A204.1 (cell line): ENCODE results near the gene TPD52L2.
"Not testable (repeated sequence)": the region's sequence is repeated elsewhere in the genome, so short reads cannot be mapped to it uniquely, and the experiment has no call there.

Source experiments
- FAIRE-seq: peaks from 2 replicates; lab custom pipeline; 2012; peaks lifted over from hg19 to GRCh38; lab: Jason Lieb, UNC

TPD52L2 gene

GRCh38 chr20:63835021-63835858, 29.8 kb upstream of the TPD52L2 start:
- FAIRE-seq = no peak

- FAIRE-seq = no peak
Measured at GRCh38 chr20:63836458-63837344, 28.4 kb upstream of the TPD52L2 start.

- no peak for FAIRE-seq
Measured at GRCh38 chr20:63837479-63837878, 27.6 kb upstream of the TPD52L2 start.

DNA sequence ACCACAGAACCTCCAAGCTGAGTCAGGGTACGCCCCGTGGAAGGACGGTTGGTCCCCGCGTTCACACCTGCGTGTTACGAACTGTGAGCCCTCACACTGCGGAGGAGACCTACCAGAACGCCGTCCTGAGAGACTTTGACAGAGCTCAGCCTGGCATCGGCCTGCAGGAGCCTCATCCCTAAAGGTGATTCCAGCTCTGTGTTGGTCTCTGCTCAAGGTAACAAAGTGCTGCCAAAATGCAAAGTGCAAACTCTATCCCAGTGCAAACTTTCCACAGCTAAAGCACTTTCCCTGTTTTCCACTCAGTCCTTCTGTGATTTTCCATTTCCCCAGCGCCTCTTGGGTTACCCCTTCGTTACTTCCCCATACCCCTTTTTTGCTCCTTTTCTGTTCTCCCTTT, 25.4 kb upstream of the TPD52L2 start:
- no peak for FAIRE-seq

GRCh38 chr20:63840405-63840828, 24.7 kb upstream of the TPD52L2 start:
- no peak for FAIRE-seq

GRCh38 chr20:63842258-63842657, 22.8 kb upstream of the TPD52L2 start:
- no peak for FAIRE-seq

DNA sequence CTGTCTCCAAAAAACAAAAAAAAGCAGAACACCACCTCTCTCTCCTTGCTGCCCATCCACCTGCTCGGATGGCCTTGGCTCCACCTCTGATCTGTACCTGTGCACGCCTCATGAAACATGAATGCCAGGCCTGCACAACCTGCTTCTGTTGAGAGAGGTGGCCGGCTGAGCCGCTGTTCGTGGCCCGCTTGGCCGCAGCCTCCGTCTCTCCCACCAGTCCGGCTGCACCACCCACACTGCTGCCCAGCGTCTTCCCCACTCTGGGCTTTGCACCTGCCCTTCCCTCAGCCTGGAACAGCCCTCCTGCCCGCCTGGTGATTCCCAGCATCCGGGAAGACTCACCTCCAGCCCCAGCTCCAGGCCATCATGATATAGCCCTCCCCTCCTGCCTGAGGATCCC, 21.8 kb upstream of the TPD52L2 start:
- FAIRE-seq = no peak

DNA sequence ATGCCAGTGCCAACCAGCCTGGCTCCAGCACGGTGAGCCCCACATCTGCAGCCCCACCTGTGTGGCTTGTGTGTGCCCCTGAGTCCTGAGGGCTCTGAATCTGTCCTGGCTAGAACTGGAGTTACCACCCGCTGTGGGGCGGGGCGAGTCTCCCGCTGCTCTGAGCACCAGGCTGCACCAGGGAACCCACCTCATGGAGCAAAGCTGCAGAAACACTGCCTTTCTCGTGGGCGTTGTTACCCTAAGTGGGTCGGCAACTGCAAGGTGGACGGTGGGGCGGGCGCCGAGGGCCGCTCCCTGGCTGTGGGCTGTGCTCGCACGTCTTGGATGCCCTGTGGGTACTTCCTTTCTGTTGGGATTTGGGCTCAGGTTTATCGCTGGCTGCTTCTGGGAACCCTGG, 21.3 kb upstream of the TPD52L2 start:
- no peak for FAIRE-seq

GRCh38 chr20:63844511-63844991, 20.5 kb upstream of the TPD52L2 start:
- no peak for FAIRE-seq

- no peak for FAIRE-seq
Measured at GRCh38 chr20:63846128-63846771, 18.8 kb upstream of the TPD52L2 start.

- FAIRE-seq = no peak
Measured at GRCh38 chr20:63846888-63847236, 18.2 kb upstream of the TPD52L2 start.

- no peak for FAIRE-seq
Measured at GRCh38 chr20:63847237-63848002, 17.6 kb upstream of the TPD52L2 start.

DNA sequence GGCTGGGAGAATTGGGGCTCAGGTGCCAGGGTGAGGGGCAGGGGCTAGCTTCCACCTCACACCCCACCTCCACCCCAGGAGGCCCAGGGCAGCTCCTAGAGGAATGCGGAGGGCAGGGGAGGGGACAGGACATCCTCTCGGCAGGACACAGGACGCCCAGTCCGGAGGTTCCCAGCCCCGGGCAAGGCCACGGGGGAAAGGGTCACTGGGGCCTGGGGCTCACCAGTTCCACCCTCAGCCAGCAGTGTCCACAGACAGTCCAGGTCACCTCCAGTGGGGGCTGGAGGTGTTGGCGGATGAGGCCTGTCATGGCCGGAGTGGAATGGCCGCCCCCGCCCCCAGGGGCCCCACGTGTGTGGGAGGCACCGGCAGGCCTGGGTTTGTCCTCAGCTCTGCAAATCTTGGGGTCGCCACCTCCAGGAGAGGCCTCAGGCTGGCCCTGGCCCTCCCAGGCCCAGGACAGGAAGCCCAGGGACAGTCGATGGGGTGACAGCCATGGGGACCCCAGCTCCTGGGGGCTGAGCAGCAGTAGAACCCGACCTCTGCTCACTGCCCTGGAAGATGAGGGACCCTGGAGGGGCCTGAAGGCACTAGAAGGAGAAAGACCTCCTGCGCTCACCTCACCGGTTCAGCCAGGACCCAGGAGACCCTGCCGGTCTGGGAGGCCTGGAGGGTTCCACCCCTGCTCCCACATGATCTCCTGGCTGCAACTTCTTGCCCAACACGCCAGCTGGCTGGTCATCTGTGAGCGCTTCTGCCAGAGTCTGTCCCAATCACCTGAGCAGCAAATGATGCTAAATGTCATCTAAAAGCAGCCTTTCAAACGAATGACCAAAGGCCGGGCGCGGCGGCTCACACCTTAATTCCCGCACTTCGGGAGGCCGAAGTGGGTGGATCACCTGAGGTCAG, 16.8 kb upstream of the TPD52L2 start:
- no peak for FAIRE-seq

GRCh38 chr20:63850689-63851547, 14.2 kb upstream of the TPD52L2 start:
- no peak for FAIRE-seq

- FAIRE-seq = not testable (repeated sequence)
Measured at GRCh38 chr20:63851548-63851943, 13.5 kb upstream of the TPD52L2 start.

DNA sequence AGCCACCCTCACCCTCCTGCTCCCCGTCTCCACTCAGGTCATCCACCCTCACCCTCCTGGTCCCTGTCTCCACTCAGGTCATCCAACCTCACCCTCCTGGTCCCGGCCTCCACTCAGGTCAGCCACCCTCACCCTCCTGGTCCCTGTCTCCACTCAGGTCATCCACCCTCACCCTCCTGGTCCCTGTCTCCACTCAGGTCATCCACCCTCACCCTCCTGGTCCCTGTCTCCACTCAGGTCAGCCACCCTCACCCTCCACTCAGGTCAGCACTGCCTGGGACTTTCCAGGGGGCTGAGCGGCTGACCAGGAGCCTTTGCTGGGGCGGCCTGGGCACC, 11.4 kb upstream of the TPD52L2 start:
- not testable (repeated sequence) for FAIRE-seq

GRCh38 chr20:63854069-63854765, 10.9 kb upstream of the TPD52L2 start:
- no peak for FAIRE-seq

- no peak for FAIRE-seq
Measured at GRCh38 chr20:63854766-63855362, 10.2 kb upstream of the TPD52L2 start.
